HUES64 (cell line): ENCODE measurements around the gene PTER.

Source experiments
- H3K27ac ChIP-seq: 2 replicates; pipeline ENCODE4 v1.7.0; 2013; ENCODE audit warnings: low read depth, low read length, inconsistent platforms
- H3K27me3 ChIP-seq: 2 replicates; pipeline ENCODE4 v1.6.1; 2013; ENCODE audit warnings: mild to moderate bottlenecking, low read length; ENCODE audit not compliant: insufficient read depth
- H3K36me3 ChIP-seq: 2 replicates; pipeline ENCODE4 v1.6.1; 2013; ENCODE audit warnings: mild to moderate bottlenecking, low read length; ENCODE audit not compliant: insufficient read depth
- H3K4me1 ChIP-seq: 2 replicates; pipeline ENCODE4 v1.6.1; 2013; ENCODE audit warnings: mild to moderate bottlenecking, low read length, moderate library complexity; ENCODE audit not compliant: insufficient read depth
- H3K4me3 ChIP-seq: 2 replicates; pipeline ENCODE4 v1.5.1; 2013; ENCODE audit warnings: mild to moderate bottlenecking, low read length, moderate library complexity
- H3K9ac ChIP-seq: 2 replicates; pipeline ENCODE4 v1.6.1; 2013; ENCODE audit warnings: mild to moderate bottlenecking, low read depth, low read length
- H3K9me3 ChIP-seq: 2 replicates; pipeline ENCODE4 v1.6.1; 2013; ENCODE audit warnings: low read depth, low read length; ENCODE audit not compliant: insufficient read depth
- WGBS: fragments of 150-250, 120-280 bp; methylation state at CpG from one replicate; pipeline ENCODE4 v1.1.7; 2013; ENCODE audit warnings: missing lambda C conversion rate; 5-methylcytosine and 5-hydroxymethylcytosine counted together

The PTER gene

DNA sequence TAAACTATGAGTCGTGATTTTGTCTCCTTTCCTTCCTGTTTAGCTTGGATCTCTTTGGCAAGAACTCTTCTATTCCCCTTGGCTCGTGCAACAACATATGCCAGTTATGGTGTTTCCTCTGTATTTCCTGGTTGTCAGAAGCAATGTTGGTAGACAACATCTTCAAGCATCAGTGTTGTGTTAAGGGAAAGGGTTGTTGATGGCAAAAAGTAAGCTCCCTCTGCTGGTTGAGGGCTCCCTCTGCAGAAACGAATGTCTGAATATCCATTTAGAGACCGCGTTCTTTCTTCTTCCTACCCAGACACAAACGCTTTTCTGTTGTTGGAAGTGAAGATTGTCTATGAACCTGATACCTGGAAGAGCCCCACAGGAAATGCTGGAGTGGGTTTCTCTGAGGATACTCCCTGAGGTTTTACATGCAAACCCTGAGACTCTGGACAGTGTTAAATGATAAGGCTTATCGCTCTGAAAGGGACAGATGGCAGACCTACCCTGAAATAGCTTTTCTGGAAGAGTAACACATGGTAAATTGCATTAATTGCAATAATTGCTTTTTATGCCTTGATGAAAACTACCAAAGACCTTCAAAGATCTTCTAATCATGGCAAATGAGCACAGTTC is 108.4 kb downstream of the PTER start:
- Histone ChIP-seq H3K9ac (no peak overlapping the region), H3K9me3 (no peaks in the 10 kb centered on the region), H3K4me3 (no peak overlapping the region), H3K27me3 (no peaks in the 10 kb centered on the region; the same call in 1 of the 2 replicates), H3K36me3 (no peaks in the 10 kb centered on the region), H3K27ac (no peak overlapping the region), H3K4me1 (no peaks in the 10 kb centered on the region)
- 53% methylated on average over 5 of the region's 7 CpGs for whole genome bisulfite sequencing

DNA sequence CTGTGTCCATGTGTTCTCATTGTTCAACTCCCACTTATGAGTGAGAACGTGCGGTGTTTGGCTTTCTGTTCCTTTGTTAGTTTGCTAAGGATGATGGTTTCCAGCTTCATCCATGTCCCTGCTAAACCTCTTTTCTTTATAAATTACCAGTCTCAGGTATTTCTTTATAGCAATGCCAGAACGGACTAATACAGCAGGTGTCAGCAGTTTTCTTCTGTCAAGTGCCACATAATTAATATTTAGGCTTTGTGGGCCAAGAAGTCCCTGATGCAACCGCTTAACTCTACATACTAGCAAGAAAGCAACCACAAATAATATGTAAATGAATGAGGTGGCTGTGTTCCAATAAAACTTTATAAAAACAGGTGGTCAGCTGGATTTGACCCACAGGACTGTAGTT is 111.2 kb downstream of the PTER start:
- Histone ChIP-seq H3K4me3 (no peak overlapping the region), H3K36me3 (no peaks in the 10 kb centered on the region), H3K27me3 (no peaks in the 10 kb centered on the region; the same call in 1 of the 2 replicates), H3K9ac (no peak overlapping the region), H3K27ac (no peak overlapping the region), H3K9me3 (no peaks in the 10 kb centered on the region), H3K4me1 (no peaks in the 10 kb centered on the region)
- 95% methylated on average over 3 of the region's 4 CpGs for WGBS

DNA sequence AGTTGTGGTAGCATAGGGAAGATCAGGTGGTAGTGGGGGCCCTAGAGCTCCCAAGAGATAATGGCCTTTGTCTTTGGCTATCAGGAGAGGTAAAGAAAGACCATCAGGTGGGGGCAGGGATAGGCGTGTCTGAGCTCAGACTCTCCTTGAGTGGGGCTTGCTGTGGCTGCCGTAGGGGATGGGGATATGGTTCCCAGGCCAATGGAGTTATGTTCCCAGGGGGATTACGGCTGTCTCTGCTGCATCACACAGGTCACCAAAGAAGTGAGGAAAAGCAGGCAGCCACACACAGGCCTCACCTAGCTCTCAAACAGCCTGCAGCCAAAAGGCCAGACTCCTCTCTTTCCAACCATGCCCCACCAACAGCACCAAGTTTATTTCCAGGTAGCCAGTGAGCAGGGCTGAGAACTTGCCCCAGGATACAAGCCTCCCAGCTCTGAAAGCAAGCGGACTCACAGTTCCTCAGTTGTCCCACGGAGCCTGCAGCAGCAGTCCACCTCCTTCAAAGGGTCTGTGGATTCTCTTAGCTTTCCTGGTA is 122.5 kb downstream of the PTER start:
- Histone ChIP-seq H3K9me3 (no peaks in the 10 kb centered on the region), H3K36me3 (no peaks in the 10 kb centered on the region), H3K4me1 (no peaks in the 10 kb centered on the region), H3K9ac (no peak overlapping the region), H3K4me3 (no peak overlapping the region), H3K27me3 (no peaks in the 10 kb centered on the region), H3K27ac (no peak overlapping the region)
- 86% methylated on average over 5 of the region's 5 CpGs for WGBS

DNA sequence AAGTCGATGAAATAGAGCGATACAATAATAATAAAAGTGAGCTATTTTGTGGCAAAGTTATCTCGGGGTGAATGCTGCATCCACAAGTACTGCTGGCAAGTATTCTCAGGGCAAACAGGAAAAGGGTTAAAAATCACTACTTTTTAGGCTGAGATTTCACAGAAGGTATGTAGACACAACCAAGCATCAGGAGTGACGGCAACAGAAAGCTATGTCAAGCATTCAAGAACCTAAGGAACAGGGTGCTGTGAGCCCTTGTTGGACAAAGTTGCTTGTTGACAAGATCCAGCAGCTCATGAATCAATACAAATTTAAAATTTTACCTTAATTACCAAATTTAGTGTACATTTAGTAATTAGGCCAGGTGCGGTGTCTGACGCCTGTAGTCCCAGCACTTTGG is 126.1 kb downstream of the PTER start:
- Histone ChIP-seq H3K27me3 (no peaks in the 10 kb centered on the region), H3K9ac (no peak overlapping the region), H3K9me3 (no peaks in the 10 kb centered on the region), H3K36me3 (no peaks in the 10 kb centered on the region), H3K27ac (no peak overlapping the region), H3K4me3 (no peak overlapping the region), H3K4me1 (no peaks in the 10 kb centered on the region)
- WGBS, result 96% methylated on average over 6 of the region's 6 CpGs
